ENCODE measurements around the gene PRPF38B. TPM values are rescaled to one million over a fixed set of nuclear protein-coding genes. Genes with fewer than 3 reads are reported as not detected.

Gene PRPF38B
- total and polyA plus RNA-seq, 2 of the 8 experiments (the other 6 are each of a cell fraction or from before 2014, with no cell fraction given): 16.6 to 50.6 TPM

DNA sequence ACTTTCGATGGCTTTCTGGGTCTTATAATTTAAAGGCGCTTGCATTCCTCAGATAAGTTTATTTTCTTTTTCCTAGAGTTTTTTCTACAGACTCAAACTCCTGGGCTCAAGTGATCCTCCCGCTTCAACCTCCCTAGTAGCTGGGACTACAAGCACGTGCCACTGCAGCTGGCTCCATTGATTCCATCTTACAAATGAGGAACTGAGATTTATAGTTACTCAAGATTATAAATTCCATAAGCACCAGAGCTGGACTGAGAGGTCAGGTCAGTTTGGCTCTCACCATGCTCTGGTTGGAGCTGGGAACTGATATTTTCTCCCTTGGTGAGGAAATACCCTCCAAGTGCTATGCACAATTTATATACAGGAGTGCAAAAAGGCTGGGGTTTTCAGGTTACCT lies 13.4 kb upstream of the PRPF38B start:
- H2BK12ac ChIP-seq (ENCODE audit: low read depth, low read length): no peak overlapping the region
- ChIA-PET POLR2A (ENCODE audit: partially characterized antibody) (interaction anchor here (1.0 to 1.9 kb wide), 2 partner anchors 14 to 15 kb away, joined by 3 to 7 read pairs; partner anchors contain the start of gene PRPF38B), CTCF (ENCODE audit: partially characterized antibody) (interaction anchor here (1.3 kb wide), 1 partner anchor 31 kb away, joined by 4 read pairs; no protein-coding TSS in a partner anchor)
- H4K91ac ChIP-seq (replicated peaks; ENCODE audit: insufficient read length, low read length): no peak overlapping the region
- H4K5ac ChIP-seq (ENCODE audit: insufficient read length, low read depth, low read length): no peak overlapping the region
- H3K79me1 ChIP-seq (ENCODE audit: low read depth, low read length): no peaks in the 10 kb centered on the region
- H2AFZ ChIP-seq (ENCODE audit: low read length): no peak overlapping the region
- H3K4me2 ChIP-seq (ENCODE audit: insufficient read depth in 1 of 2, low read depth in 2 of 2, low read length in 2 of 2): no peak overlapping the region
- H3K79me2 ChIP-seq (ENCODE audit: control insufficient read depth in 1 of 2, insufficient read depth in 2 of 2, low read length in 2 of 2): no peaks in the 10 kb centered on the region
- no peak overlapping the region for H2BK5ac ChIP-seq (ENCODE audit: low read depth, low read length)
- no peak overlapping the region for H2BK20ac ChIP-seq (ENCODE audit: low read length)
- no peak overlapping the region for H2AK5ac ChIP-seq (ENCODE audit: low read depth, low read length)
- WGBS, 2 experiments (ENCODE audit: extremely low coverage in 1 of 2, insufficient coverage in 1 of 2, insufficient read length in 1 of 2, insufficient replicate concordance in 2 of 2, low coverage in 1 of 2, low lambda C conversion rate in 2 of 2, missing lambda C conversion rate in 1 of 2): 89% methylated on average over 4 of the region's 4 CpGs; no CpG with 5 or more reads in 1 of the 2 experiments
- H3K9ac ChIP-seq (replicated peaks in 1 of 4; ENCODE audit: extremely low read depth in 1 of 4, low read depth in 3 of 4, low read length in 3 of 4): no peak overlapping the region
- no peak overlapping the region for H3K56ac ChIP-seq (replicated peaks; ENCODE audit: insufficient read length, low read depth, low read length)
- no peaks in the 10 kb centered on the region for H3K36me3 ChIP-seq (ENCODE audit: control insufficient read depth in 2 of 4, insufficient read depth in 4 of 4, low read length in 3 of 4)
- no peak overlapping the region for H2BK15ac ChIP-seq (ENCODE audit: low read length)
- peaks cover 0 to 4% (median 2%) of the 10 kb centered on the region in 4 experiments; a peak in 3 of 7 replicates for H3K4me1 ChIP-seq (replicated peaks in 1 of 4; ENCODE audit: control insufficient read depth in 3 of 4, insufficient read depth in 4 of 4, low read length in 3 of 4)
- no peak overlapping the region for H3K23ac ChIP-seq (ENCODE audit: insufficient read length)
- TF ChIP-seq JUND (IDR thresholded peaks at IDR 0.05; ENCODE audit: low read length): no peak
- TF ChIP-seq CEBPB (IDR thresholded peaks at IDR 0.05; ENCODE audit: low read depth, low read length): no peak
- TF ChIP-seq BRCA1 (IDR thresholded peaks at IDR 0.05; ENCODE audit: low read depth, low read length): no peak
- TF ChIP-seq CBX5 (IDR thresholded peaks at IDR 0.05; ENCODE audit: low read depth, low read length): no peak
- TF ChIP-seq KDM5A (IDR thresholded peaks at IDR 0.05; ENCODE audit: low read length): no peak
- DNase-seq (ENCODE audit: low read depth in 1 of 2, low spot score in 2 of 2) (no peak), FAIRE-seq (no peak)
- H3K27me3 ChIP-seq (replicated peaks in 1 of 4; ENCODE audit: control insufficient read depth in 3 of 4, extremely low read depth in 1 of 4, insufficient read depth in 3 of 4, low read length in 3 of 4): no peaks in the 10 kb centered on the region
- H2BK120ac ChIP-seq (replicated peaks; ENCODE audit: low read depth, low read length): no peak overlapping the region
- H3K23me2 ChIP-seq (ENCODE audit: low read depth, low read length): no peaks in the 10 kb centered on the region
- peaks cover 0 to 6% of the 10 kb centered on the region in 2 experiments; a peak in 1 of 4 replicates for H3K9me3 ChIP-seq (ENCODE audit: insufficient read depth in 2 of 2, low read depth in 1 of 2, low read length in 1 of 2)
- H3K18ac ChIP-seq (ENCODE audit: extremely low read depth, low read length): no peak overlapping the region
- H4K8ac ChIP-seq (ENCODE audit: extremely low read depth, insufficient read depth, low read length): no peak overlapping the region
- H3K27ac ChIP-seq (ENCODE audit: low read depth, low read length): no peak overlapping the region
- H3K4me3 ChIP-seq (ENCODE audit: extremely low read depth in 1 of 4, insufficient read depth in 2 of 4, low read depth in 3 of 4, low read length in 4 of 4): no peak overlapping the region
- no peaks in the 10 kb centered on the region for H4K20me1 ChIP-seq (replicated peaks in 1 of 2; ENCODE audit: control insufficient read depth in 1 of 2, insufficient read depth in 2 of 2, low read length in 2 of 2)
- H3K4ac ChIP-seq (replicated peaks; ENCODE audit: insufficient read length, low read depth, low read length): no peak overlapping the region
- H3K14ac ChIP-seq (ENCODE audit: insufficient read length): no peak overlapping the region

Data from H1 (cell line).